HK-2 (cell line): ENCODE results near the gene USP38.
"Not testable (repeated sequence)": the region's sequence is repeated elsewhere in the genome, so short reads cannot be mapped to it uniquely, and the experiment has no call there.

ENCODE experiments used
- DNase-seq: peaks from one replicate; pipeline ENCODE4 v3.0.0-alpha.2; 2018; ENCODE audit not compliant: unreplicated experiment

USP38 gene, protein sequence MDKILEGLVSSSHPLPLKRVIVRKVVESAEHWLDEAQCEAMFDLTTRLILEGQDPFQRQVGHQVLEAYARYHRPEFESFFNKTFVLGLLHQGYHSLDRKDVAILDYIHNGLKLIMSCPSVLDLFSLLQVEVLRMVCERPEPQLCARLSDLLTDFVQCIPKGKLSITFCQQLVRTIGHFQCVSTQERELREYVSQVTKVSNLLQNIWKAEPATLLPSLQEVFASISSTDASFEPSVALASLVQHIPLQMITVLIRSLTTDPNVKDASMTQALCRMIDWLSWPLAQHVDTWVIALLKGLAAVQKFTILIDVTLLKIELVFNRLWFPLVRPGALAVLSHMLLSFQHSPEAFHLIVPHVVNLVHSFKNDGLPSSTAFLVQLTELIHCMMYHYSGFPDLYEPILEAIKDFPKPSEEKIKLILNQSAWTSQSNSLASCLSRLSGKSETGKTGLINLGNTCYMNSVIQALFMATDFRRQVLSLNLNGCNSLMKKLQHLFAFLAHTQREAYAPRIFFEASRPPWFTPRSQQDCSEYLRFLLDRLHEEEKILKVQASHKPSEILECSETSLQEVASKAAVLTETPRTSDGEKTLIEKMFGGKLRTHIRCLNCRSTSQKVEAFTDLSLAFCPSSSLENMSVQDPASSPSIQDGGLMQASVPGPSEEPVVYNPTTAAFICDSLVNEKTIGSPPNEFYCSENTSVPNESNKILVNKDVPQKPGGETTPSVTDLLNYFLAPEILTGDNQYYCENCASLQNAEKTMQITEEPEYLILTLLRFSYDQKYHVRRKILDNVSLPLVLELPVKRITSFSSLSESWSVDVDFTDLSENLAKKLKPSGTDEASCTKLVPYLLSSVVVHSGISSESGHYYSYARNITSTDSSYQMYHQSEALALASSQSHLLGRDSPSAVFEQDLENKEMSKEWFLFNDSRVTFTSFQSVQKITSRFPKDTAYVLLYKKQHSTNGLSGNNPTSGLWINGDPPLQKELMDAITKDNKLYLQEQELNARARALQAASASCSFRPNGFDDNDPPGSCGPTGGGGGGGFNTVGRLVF

DNA sequence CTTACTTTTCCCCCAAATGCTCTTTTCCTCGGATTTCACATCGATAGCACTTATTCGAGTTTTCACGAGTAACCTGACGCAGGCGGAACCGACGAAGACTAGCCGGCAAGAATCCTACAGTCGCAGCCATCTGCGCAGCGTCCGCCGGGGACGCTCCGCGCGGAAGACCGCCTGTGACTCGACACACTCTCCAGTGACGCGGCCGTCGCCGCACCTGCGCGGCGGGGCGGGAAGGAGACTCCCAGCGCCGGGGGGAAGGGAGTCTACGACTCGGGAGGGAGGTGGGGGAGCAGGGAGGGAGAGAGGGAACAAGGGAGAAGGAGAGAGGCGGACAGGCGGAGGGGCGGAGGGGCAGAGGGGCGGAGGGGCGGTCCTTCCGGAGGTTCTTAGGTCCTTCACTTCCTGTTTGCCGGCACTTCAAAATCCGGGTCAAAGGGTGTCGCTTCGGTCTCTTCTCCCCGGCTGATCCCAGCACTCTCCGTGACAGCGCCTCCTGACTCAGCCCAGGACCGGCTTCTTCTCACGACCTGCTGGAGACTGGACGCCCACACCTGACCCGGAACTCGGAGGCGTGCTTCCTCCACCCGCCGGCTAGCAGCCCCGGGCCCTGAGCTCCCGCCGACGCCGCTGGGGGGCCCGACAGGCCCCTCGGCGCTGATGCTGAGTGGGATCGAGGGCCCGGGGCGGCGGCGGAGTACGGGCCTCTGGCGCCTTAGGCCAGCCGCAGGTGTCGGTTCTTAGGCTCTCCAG lies at the start of gene USP38:
USP38 (plus strand) TSS at position 415 of the 750 bp plus-strand sequence. CDS start 534 bp downstream, outside the sequence.
- peak; percentile 93 for DNase-seq

DNA sequence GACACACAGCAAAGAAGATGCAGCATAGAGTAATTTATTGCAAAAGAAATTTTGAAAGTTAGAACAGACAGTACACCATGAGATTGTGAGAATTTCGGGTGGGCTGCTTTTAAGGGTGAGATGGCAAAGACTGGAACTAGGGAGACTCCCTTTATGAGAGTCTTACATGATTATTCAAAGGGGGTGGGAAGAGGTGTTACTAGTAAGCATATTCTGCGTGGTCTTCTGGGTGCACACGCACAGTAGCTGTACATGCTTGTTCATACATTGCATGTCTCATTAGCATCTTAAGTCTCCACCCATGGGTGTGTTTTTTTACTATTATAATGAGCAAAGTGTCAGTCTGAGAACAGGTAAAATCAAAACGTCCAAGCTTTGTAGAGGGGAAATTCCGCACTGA lies 49.4 kb upstream of the USP38 start:
- DNase-seq = no peak

DNA sequence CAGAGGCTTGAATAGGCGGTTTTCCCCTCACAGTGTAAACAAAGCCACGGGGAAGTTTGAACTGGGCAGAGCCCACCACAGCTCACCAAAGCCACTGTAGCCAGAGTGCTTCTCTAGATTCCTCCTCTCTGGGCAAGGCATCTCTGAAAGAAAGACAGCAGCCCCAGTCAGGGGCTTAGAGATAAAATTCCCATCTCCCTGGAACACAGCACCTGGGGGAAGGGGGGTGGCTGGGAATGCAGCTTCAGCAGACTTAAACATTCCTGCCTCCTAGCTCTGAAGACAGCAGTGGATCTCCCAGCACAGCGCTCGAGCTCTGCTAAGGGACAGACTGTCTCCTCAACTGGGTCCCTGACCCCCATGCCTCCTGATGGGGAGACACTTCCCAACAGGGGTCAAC lies 44.0 kb upstream of the USP38 start:
- DNase-seq = no peak

DNA sequence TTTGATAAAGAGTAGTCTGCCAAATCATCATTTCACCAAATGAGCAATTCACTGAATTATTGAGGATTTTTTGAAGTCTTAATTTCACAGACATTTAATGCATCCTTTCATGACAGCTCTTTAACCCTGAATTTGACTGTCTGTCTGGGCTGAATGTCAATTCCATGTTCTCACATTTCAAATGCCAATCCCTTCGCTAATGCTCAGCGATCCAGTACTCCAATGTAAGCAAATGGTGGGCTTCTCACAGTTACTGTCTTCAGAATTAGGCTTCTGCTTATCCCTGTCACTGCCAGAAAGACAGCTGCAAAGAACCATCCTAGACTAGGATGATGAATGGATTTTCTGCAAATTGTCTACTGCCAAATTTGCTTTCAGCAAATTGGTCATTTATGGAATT lies 36.2 kb upstream of the USP38 start:
- no peak for DNase-seq

DNA sequence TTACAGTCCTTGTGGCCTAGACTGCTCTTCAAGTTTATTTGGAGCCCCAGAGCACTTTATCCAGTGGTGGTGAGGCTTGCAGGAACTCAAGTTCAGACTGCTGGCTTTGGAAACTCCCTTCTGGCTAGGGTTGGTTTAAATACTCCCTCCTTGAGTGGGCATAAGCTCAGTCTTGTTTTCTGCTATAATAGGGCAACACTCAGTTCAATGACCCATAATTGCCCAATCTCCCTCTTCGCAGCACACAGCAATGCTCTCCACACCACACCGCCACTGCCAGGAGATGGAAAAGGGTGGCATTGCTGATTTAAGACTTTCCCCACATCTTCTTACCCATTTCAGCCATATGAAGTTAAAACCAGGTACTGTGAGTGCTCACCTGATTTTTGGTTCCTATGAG lies 27.9 kb upstream of the USP38 start:
- DNase-seq = no peak

DNA sequence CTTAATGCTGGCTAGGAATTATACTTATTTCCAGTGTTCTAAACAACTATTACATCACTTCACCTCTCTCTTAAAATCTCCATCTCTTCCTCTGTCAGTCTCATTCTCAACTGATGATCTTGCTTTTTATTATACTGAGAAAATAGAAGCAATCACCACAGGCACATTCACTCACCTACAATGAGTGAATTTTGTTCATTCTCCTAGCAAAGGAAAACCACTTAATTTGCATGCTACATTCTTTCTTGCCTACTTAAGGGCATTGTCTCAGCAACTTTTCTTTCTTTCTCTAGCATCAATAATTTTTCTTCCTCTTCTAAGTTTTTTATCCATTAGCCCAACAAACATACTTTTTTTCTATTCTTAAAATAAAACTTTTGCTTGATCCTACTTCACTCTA lies 21.1 kb upstream of the USP38 start:
- no peak for DNase-seq

DNA sequence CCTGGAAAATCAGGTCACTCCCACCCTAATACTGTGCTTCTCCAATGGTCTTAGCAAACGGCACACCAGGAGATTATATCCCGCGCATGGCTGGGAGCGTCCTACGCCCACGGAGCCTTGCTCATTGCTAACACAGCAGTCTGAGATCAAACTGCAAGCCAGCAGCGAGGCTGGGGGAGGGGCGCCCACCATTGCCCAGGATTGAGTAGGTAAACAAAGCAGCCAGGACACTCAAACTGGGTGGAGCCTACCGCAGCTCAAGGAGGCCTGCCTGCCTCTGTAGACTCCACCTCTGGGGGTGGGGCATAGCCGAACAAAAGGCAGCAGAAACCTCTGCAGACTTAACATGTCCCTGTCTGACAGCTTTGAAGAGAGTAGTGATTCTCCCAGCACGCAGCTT lies 18.0 kb upstream of the USP38 start:
- not testable (repeated sequence) for DNase-seq

DNA sequence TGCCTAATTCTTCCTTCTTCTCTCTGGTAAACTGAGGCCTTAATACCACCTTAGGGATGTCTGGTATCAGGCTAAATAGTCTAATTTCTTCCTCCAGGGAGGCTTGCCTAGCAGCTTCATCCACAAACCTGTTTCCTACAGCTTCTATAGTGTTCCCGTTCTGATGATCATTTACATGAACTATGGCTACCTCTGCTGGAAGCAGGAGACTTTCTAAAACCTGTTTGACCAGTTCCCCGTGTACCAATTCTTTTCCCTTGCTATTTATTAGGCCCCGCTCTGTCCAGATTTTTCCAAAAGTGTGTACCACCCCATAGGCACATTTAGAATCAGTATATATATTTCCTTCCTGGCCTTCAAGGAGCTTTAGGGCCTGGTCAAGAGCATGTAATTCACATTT lies 5.8 kb upstream of the USP38 start:
- no peak for DNase-seq

DNA sequence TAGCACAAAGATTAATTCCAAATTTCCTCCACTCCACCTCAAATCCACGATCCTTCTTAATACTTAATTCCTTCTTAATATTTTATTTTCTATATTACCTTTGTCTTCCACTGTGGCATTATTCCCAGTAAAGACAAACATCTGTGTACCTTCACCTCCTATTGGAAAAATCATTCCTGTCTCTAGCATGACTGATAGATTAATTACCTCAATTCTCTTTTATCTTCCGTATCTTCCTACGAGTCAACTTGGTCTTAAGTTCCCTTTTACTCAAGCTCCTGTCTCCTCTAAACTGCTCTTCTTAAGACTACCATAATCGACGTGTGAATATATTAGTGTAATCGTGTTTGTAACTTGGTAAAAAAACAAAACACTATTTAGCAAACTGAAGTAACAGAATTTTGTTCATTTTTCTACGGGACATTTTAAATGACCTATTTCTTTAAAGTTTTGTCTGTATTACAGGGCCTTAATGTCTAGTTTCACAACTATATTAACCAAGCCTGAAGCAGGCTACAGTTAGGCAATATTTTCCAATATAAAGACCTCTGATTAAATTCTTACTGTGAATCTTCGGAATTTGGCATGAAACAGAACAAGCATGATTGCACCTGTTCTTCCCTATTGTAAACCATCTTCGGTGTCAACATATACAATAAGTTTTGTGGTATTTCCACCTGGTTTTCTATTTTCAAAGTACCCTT lies 1.1 kb upstream of the USP38 start:
- no peak for DNase-seq

DNA sequence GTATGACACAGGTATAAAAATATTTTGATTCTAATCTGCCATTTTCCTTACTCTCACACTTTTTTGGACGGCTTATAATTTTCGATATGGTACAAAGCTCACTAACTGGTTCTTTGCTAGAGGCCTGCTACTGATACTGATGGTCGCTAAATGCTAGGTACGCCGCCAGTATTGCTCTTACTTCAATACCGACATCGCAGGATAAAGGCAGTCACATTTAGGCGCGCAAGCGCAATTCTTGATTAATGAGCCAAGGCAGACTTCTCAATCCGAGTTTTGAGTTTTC lies 557 bp upstream of the USP38 start:
- no peak for DNase-seq

DNA sequence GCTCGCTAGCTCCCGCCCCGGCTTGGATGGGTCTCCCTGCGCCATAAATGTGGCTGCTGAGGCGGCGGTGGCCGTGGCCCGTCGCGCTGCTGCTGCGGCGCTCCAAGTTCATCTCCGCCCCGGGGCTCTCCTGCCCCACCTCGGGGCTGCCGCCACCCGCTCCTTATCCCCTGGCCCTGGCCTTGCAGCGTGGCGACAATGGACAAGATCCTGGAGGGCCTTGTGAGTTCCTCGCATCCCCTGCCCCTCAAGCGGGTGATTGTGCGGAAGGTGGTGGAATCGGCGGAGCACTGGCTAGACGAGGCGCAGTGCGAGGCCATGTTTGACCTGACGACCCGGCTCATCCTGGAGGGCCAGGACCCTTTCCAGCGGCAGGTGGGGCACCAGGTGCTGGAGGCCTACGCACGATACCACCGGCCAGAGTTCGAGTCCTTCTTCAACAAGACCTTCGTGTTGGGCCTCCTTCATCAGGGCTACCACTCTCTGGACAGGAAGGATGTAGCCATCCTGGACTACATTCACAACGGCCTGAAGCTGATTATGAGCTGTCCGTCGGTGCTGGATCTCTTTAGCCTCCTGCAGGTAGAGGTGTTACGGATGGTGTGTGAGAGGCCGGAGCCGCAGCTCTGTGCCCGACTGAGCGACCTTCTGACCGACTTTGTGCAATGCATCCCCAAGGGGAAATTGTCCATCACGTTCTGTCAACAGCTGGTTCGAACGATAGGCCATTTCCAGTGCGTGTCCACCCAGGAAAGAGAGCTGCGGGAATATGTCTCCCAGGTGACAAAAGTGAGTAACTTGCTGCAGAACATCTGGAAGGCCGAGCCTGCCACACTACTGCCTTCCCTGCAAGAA lies 763 bp downstream of the USP38 start:
- peak; percentile 47 for DNase-seq

DNA sequence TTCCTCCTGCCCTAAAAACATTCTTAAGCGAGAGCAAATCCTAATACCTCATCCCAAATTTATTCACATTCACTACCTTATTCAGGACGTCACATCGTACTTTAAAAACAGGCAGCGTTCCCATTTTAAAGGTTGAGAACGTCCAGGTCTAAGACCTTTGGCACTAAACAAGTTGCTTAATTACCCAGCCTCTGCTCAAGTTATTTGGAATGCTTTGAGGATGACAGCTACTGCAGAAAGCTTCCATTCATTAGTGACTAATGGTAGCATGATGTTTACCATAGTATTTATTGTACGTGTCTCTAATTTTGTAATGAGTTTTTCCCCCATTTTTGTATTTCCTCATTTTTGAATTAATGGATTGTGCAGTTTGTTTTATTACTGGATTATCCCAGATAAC lies 1.5 kb downstream of the USP38 start:
- DNase-seq = no peak

DNA sequence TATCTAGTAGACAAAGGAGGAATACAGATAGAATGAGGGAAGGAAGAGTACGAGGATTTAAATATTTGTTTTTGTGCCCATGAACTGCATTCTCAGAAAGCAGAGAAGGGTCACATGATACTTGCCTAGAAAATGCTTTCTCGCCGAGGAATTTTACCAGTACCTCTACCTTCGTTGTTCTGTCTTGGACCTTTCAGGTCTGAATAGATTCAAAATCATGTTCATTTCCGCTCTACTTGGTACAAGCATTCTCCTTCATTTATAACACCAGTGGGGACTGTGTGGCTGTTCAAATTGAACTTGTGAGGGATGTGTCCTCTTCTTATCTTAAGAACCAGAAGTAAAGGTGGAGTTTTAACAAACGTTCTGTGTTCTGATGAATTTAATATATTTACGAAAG lies 1.9 kb downstream of the USP38 start:
- no peak for DNase-seq

DNA sequence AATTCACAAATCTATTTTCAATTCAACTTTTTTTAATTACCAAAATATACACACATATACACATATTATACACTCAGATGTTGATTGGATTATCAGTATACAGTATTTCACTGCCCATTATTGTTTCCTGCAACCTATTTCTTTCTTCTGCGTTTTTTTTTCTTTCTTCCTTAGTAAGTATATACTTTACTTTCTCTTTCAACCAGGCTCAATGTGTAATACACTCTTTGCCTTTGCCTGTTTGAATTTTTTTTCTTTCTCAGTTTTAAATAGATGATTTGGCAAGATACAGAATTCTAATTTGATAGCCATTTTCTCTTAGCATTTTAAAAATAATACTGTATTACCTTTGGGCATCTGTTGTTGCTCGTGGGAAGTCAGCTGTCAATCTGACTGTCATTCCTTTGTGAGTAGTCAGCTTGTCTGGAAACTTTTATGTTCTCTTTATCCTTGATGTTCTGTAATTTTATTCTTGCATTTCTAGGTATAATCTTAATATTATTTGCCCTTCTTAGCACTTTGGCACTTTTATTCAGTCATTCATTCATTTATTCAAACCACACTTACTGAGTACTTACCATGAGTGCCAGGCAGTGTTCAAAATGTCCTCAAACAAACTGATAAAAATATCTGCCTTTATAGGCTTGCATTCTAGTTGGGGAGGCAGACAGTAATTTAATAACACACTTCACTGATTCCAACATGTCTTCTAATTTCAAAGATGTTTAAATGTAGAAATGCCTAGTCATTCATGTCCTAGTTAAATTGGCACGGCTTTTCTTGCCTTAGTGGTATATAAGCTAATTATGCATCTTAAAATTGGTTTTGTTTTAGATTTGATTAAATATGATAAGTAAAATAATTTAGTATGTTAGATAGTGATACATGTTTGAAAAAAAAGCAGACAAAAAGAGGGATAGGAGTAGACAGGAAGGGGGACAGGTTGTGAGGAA lies 3.7 kb downstream of the USP38 start:
- no peak for DNase-seq

DNA sequence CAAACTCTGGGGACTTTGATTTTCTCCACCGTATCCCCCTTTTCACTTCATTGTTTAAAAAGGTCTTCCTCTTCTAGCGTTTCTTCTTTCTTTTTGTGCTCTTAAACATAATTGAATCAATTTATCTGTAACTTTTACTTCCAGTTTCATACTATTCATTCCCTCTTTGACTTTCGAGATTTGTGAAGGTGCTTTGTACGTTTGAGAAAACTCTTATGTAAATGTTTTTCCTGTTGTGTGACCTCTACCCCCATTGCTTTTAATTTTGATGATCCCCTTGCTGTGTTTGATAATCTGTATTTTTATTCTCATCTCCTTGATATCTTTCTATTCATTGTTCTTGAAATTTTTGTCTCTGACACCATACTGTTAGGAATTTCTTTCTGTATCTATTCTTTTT lies 4.8 kb downstream of the USP38 start:
- DNase-seq = no peak

DNA sequence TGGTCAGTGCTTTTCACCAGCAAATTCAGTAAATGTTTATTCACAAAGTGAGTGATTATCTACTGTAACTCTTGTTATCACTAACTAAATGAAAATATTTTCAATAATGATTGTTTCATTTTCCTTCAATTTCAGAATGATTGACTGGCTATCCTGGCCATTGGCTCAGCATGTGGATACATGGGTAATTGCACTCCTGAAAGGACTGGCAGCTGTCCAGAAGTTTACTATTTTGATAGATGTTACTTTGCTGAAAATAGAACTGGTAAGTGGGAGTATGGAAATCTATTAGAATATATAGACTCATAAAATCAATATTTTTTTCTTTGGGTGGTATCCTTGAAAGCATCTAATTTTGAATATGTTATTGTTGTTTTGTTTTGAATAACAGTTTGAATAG lies 10.9 kb downstream of the USP38 start:
- DNase-seq = no peak

DNA sequence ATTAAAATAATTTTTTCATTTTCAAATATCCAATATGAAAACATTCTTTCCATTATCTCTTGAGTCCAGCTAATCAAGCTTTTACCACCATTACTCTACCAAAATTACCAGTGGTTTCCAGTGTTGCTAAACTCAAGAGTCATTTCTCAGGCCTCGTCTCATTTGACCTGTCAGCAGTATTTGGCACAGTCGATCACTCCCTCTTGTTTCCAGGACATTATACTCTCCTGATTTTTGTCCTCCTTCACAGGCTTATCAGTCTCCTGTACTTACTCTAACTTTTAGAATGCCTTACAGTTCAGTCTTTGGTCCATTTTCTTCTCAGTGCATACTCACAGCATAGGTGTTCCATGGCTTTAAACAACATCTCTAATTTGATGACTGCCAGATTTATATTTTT lies 11.6 kb downstream of the USP38 start:
- no peak for DNase-seq

DNA sequence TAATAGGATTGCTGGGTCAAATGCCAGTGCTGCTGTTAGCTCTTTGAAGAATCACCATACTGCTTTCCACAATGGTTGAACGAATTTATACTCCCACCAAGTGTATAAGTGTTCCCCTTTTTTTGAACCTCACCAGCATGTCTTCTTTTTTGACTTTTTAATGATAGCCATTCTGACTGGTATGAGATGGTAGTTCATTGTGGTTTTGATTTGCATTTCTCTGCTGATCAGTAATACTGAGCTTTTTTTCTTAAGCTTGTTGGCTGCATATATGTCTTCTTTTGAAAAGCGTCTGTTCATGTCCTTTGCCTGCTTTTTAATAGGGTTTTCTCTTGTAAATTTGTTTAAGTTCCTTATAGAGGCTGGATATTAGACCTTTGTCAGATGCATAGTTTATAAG lies 14.8 kb downstream of the USP38 start:
- no peak for DNase-seq

DNA sequence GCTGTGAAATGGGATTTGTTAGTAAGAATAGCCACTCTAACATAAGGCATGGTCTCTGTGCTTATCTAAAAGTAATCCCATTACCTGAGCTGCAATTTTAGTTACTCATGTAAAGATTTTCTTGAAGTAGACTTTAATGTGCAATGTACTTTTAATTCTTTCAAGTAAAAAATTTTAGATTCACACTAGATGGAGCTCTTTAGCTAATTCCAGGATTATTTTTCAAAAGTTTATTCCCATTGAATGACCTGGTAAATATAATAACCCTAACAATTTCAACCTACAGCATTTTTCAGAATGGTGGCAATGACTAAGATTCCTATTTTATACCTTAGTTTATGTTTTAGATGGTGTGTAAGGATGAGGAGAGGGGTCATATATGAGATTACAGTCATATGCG lies 18.1 kb downstream of the USP38 start:
- DNase-seq = no peak

DNA sequence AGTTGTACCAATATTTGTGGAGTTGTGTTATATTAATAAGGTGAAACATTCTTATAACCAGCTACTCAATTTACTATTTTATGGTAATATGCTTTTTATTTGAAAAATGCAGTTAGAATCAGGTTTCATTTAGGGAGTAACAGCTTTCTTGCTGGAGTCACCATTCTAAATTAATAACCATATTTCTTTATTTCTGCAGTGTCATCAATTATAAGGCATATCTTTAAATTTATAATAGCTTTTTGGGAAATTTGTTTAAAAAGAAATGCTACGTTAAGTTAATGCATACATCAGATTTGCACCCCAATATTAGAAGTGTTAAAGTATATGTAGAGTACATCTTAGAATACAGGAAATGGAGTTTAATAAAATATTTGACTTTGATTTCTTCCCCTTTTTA lies 18.9 kb downstream of the USP38 start:
- DNase-seq = no peak
